NCI-H128 (cell line): ENCODE data around the gene MGARP.
A peak's percentile ranks its signal among the peaks of the same experiment; 100 is the strongest.
"Not testable (repeated sequence)": the region's sequence is repeated elsewhere in the genome, so short reads cannot be mapped to it uniquely, and the experiment has no call there.

ENCODE experiments used
- DNase-seq: peaks from one replicate; lab custom pipeline; 2025; ENCODE audit not compliant: unreplicated experiment; lab: John Stamatoyannopoulos, UW

MGARP gene

DNA sequence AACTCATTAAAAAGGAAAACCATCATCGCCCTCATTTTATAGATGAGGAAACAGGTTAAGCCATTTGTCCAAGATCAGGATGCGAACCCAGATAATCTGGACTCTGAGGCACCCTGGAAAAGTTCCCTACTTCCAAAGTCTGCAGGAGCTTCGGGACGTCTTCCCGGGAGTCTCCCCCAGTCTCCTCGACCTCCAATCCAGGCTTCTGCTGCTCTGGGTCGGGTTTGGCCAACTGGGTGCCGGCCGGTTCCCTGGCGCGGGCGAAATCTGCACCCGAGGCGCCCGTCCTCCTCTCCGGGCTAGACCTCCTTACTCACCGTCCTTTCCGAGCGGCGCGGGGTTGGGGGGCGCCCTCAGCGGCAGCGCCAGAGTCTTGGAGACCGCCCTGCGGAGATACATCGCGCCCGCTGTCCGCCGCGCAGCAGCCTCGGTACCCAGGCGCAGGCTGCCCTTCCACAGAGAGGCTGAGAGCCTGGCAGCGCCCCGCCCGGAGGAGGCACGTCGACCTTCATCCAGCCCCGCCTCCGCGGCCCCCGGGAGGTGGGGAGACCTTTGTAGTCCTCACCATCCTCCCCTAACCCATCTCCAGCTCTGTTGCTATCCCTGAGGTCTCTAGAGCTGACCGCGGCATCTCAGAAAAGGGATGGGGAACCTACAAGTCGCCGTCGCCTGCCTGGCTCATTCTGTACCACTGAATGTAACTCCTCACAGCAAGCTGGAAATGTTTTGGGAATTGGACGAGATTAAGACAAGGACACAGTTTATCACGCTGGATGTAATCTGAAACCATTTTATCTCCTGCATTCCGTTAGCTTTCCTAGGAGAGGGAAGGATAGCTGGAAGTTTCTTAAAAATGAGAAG is at the start of gene MGARP:
MGARP (minus strand) TSS at position 466 of the 861 bp plus-strand sequence; CDS start at position 399, 67 bp downstream.
- DNase-seq: no peak

DNA sequence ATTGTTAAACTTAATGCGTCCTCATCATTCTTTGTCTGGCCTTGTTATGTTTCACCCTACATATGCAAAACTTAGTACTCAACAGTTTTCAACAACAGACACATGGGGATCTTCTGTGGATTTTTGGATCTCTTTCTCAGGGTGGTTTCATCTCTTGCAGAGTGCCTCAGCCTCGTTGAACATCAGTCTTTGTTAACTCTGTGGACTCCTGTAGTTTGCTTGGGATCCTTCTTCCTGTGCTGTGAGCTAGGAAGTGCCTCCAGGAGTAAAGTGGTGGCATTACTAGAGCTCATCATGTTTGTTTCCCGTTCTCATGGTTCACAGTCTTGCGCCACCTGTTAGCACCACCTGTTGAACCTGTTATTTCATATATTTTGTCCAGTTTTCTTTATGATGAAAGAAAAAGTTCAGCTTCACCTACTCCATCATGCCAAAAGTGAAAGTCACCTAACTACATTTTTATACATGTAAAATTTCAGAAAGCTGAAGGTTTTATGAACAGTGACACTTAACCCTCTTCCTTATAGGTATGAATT is 49.7 kb upstream of the MGARP start:
- DNase-seq: no peak

DNA sequence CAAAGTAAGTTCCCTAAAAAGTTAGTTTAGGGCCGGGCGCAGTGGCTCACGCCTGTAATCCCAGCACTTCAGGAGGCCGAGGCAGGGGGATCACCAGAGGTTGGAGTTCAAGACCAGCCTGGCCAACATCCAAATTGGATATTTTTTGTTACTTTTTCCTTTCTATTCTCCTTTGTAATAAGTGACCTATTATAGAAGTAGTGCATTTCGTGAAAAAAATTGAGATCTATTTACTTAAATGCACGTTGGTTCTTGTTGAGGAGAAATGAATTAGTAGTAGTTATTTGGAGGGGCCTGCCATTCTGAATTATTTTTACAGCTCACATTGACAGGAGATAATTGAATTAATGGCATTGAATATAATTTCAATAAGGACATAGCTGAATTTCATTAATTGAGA is 44.6 kb upstream of the MGARP start:
- no peak for DNase-seq

DNA sequence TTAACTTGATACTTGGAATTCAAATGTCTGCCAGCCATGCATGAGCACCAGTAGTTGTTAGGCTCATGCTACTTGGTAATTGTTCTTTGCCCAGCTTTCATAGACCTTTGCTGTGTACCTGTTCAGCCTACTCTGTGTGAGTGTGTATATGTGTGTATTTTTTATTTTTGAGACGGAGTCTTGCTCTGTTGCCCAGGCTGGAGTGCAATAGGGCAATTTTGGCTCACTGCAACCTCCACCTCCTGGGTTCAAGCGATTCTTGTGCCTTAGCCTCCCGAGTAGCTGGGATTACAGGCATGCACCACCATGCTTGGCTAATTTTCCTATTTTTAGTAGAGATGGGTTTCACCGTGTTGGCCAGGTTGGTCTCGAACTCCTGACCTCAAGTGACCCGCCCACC is 42.5 kb upstream of the MGARP start:
- DNase-seq: not testable (repeated sequence)

DNA sequence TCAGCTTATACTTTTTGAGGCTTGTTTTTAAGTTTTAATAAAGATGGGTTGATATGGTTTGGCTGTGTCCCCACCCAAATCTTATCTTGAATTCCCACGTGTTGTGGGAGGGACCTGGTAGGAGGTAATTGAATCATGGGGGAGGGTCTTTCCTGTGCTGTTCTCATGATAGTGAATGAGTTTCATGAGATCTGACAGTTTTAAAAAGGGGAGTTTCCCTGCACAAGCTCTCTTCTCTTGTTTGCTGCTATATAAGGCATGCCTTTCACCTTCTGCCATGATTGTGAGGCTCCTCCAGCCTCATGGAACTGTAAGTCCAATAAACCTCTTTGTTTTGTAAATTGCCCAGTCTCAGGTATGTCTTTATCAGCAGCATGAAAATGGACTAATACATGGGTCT is 42.0 kb upstream of the MGARP start:
- not testable (repeated sequence) for DNase-seq

DNA sequence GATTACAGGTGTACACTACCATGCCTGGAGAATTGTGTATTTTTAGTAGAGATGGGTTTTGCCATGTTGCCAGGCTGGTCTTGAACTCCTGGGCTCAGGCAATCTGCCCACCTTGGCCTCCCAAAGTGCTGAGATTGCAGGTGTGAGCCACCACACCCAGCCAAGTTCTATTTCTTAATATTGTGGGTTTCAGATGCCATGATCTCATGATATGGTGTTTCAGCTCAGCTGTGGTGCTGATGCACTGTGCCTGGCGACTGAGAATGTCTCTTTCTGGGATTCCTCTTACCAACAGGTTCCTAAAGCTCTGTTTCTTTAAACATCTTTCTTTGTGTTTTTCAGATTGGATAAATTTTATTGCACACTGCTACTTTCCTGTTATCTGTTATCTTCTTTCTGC is 39.5 kb upstream of the MGARP start:
- DNase-seq: no peak

DNA sequence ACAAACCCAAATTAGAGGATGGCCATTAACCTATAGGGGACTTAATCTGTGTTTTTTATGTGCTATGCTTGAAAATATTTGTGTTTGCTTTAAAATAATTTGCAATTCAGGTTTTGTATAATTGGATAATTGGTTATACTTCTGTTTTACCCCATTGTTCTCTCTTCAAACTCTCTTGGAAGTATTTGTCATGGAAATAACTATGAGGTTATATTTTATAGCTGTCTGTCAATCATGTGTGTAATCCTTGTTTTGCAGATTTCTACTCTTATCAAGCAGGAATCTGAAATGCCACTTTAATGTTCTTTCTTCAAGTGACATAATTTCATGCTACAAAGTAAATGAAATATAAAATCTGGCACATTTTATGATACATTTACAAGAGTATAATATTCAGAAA is 37.6 kb upstream of the MGARP start:
- DNase-seq: no peak

DNA sequence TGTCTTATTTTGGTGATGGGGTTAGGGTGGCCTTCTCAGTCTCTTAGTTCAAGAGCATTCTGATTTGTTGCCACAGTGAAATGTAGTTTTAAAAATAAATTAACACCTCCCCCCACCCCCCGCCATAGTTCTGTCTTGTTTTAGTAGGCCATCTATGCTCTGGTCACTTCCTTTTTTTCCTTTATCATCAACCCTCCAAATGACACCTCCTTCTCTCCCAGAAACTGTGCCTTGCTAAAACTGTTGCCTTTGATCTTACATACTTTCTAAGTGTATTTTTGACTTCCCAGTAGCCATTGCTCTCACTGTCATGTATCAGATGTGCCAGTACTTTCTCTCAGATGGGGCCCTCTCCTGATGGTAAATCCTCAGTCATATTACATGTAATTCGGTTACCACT is 36.7 kb upstream of the MGARP start:
- DNase-seq: no peak

DNA sequence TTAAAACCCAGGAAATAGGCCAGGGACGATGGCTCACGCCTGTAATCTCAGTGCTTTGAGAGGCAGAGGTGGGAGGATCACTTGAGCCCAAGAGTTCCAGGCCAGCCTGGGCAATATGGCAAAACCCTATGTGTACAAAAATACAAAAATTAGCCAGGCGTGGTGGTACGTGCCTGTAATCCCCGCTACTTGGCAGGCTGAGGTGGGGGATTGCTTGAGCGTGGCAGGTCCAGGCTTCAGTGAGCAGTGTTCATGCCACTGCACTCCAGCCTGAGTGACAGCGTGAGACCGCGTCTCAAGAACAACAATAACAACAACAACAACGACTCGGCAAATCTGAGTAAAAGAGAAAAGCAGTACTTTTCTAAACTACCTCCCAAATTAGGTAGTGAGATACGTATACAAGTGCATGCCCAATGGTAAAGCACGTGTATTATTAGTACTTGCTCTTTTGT is 35.2 kb upstream of the MGARP start:
- no peak for DNase-seq

DNA sequence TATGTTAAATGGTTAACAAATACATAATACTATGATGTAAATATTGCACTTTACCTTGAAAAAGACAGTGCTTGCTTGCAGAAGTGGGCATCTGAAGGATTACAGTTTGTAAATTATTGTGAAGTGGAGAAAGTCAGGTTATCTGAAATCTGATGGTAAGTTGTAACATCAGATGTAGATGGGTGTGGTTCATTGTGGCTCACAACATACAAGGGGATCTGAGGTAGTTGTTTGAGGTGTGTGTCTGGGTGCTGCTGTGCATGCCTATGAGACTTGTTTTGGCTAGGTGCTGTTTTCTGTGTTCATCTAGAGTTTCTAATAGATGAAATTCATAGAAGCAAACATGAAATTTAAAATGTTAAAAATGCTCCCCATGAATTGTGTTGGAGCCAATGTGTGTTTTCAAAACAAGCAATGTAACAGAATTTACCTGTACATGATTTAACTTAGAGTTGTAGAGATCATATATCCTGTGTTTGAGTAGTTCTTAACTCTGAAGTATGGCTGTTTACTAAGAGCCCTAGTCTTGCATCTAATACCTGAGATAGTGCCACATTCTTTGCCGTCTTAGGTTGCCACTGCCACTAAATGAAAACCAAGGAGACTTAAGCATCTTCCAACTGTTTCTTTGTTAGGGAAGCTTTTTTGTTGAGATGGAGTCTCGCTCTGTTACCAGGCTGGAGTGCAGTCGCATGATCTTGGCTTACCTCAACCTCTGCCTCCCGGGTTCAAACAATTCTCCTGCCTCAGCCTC is 34.2 kb upstream of the MGARP start:
- no peak for DNase-seq

DNA sequence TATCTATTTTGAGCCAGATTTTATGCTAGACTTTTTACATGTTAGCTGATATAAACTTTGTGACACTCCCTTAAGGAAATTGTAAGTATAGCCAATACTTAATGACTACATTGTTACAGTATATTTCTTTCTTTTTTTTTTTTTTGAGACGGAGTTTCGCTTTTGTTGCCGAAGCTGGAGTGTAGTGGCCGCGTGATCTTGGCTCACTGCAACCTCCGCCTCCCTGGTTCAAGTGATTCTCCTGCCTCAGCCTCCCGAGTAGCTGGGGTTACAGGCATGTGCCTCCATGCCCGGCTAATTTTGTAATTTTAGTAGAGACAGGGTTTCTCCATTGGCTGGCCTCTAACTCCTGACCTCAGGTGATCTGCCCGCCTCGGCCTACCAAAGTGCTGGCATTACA is 33.4 kb upstream of the MGARP start:
- not testable (repeated sequence) for DNase-seq

DNA sequence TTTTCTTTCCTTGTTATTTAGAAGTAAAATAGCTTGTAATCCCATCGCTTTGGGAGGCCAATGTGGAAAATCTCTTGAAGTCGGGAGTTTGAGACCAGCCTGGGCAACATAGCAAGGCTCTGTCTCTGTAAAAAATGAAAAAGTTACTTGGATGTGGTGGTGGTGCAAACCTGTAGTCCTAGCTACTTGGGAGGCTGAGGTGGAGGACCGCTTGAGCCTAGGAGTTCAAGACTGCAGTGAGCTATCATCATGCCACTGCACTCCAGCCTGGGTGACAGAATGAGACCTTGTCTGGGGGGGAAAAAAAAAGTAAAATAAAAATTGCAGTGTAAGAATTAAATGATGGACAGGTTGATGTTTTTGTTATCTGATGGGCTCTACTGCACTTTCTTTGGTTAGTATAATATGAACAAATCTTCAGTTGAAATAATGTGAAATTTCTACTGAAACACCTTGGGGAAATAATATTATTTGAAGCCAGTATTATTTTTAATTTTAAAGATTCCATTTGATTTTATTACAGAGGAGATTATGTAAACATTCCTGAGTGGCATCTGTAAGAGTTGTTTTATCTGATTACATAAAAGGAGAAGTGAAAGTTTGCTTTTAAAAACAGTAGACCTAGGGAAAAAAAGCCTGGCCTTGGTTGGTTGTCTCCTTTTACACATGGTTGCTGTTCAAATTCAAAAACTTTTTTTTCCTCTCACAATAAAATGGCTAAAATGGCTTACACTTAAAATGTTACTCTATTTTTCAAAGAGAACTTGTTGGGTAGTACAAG is 32.7 kb upstream of the MGARP start:
- DNase-seq: no peak

DNA sequence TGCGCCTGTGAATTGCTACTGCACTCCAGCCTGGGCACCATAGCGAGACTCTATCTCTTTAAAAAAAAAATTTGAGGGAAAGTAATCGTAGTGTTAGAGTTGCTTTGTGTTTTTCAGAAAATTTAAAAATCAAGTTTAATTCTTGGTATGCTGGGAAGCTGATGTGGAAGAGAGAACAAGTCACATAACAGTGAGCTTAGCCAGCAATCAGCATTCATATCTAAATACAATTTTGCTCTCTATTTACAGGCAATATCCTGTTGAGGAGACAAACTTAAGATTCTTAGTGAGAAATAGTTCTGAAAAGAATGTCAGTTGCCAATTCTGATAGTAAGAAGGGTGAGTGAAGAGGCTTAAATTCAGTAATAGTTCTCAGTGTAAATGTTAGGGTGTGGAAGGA is 31.9 kb upstream of the MGARP start:
- DNase-seq: no peak

DNA sequence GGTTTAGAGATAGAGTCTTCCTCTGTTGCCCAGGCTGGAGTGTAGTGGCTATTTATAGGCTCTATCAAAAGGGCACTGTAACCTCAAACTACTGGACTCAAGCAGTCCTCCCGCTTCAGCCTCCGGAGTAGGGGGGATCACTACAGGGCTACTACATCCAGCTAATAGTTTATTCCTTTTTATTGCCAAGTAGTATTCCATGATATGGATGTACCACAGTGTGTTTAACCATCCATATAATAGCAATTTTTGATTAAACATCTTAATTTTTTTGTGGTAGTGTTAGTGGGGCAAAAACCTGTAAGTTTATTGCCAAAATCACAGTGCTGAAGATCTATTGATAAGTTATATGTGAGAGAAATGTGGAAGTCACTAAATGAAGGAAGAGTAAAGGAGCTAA is 24.9 kb upstream of the MGARP start:
- DNase-seq: no peak

DNA sequence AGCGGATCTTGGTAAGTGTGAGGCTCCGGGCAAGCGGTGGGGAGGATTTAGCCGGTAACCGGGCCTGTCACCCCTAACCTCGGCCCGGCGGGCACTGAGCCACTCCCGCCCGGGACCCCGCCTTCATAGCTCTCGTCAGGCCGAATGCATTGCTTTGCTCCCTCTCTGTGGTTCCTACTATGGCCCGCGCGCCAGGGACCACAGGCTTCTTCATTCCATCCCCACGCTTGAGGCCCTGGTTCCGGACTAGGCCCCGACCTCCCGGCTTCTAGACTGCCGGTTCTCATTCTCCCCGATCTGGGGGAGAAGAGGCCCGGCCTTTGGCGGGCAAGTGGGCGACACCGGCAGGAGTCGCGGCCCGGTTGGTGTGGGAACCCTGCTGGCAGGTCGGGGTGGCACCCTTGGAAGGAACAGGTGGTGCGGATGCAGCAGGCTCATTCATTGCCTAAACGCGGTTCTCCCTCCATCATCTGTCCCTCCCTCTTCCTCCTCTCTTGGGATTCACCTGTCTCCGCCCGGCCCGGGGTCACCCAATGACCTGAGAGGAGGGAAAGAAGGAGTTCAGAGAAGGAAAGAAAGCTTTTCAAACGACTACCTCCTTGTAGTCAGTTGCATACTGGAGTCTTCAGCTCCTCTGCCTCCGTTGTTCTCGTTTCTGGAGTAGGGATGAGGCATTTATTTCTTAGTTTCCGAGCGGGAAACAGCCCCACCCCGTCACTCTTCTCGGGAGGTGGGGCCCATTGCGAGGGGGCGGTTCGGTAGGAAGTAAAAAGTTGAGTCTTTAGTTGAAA is 22.0 kb upstream of the MGARP start, which contains the start of gene NDUFC1:
NDUFC1 (minus strand) TSS at position 657 of the 791 bp plus-strand sequence. CDS start 6,679 bp downstream, outside the sequence.
- no peak for DNase-seq

DNA sequence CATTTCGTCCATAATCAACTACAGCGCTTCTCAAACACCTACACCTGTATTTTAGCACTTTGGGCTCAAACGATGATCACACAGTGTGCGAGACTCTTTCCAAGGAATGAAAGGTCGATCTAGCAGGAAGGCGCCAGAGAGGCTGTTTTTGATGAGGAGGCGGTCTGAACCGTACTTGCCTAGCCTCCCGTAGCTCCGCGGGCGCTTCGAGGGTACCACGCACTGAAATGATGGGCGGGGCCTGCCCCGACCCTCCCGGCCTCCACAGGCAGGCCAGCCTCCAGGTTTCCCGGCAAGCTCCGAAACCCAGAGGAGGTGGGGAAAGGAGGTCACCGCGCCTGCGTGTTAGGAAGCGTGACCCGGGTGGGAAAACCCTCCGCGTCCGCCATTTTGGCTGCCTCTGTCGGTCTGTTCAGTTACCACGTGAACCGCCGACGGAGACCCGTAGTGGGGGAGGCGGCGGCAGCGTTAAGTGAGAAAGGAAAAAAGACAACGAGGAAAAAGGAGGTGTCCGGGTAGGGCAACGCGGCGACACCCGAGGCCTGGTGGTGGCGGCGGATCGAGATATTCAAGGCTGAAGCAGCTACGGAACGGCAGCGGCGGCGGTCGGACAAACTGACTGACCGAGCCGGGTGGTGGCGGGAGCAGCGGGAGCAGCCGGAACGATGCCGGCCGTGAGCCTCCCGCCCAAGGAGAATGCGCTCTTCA is 21.2 kb upstream of the MGARP start, which contains the start of gene NAA15:
NAA15 (plus strand) TSS at position 393 of the 708 bp plus-strand sequence; CDS start at position 666, 273 bp downstream.
- peak; percentile 91 for DNase-seq

DNA sequence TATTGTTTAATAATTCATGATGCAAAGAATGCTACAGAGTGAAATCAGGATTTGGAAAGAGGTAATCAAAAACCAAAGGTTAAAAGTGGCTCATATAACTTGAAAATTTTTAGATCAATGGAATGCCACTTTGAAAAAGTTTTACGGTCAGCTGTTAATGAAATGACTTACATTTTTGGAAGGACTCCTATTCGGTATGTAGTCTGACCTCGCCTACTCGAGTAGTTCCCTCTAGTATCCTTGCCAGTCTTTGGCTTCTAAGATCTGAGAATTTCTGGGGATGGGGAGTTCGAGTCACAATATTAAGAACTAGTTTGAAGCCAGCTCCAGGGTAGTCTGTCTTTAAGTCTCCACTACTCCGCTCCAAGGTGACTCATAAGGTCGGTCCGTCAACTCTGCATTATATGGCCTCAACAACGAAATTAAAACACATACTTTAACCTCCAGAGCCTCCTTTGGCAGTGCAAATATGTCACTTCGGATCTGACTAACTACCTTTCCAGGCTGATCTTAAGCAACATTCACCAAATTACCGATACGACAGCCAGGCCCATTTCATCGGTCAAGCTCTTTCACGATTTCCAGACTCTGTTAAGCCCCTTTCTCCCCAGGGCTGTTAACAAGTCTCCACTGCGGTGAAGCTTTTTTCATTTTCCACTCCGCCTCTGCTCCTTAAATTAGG is 20.5 kb upstream of the MGARP start:
- DNase-seq: no peak

DNA sequence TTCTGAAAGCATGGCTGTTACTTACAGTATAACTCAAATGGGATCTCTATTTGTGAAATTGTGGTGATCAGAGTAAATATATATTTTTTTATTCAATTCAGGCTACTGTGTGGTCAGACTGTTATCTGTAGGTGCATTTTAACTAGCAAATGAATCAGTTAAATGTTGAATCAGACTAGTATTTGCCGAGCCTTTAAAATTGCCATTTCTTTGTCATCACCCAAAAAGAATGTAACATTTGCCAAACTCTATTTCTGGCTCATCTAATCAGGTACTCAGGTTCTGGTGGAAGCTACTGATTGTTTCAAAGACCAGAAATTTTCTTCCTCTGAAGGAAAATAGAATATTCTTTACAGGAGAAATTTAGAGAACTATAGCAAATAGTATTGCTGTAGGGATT is 19.5 kb upstream of the MGARP start:
- no peak for DNase-seq

DNA sequence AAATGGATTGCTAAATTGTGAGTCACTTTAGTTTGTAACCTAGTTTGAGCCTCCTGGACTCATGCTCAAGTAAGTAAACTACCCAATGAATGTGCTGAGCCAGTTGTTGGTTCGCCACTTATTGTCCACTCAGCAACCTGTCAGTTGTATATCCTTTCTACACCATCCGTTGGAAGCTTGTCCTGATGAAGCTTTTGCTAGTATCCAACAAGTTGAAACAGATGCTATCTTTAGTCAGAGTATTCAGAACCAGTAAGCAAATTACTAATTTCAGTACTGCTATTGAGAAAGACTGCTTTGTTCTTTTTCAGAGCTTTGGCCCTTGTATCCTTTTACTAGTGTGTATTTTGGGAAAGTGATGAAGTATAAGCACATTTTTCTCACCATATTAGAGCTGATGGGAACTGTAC is 17.0 kb upstream of the MGARP start:
- DNase-seq: no peak
